Endodermal cell (in vitro differentiated cells): ENCODE results near the gene GRM4. TPM values are rescaled to one million over a fixed set of nuclear protein-coding genes. Genes with fewer than 3 reads are reported as not detected.

Experiments used
- DNase-seq: peaks from one replicate; pipeline ENCODE4 v3.0.0-alpha.2; 2017
- H3K27ac ChIP-seq: 2 replicates; pipeline ENCODE4 v1.5.1; 2013; ENCODE audit warnings: mild to moderate bottlenecking, low read depth, low read length, moderate library complexity
- H3K27me3 ChIP-seq: 2 replicates; pipeline ENCODE4 v1.6.1; 2013; ENCODE audit warnings: mild to moderate bottlenecking, low read length, moderate library complexity; ENCODE audit not compliant: insufficient read depth, control insufficient read depth, poor library complexity, severe bottlenecking
- H3K36me3 ChIP-seq: 2 replicates; pipeline ENCODE4 v1.7.0; 2013; ENCODE audit warnings: mild to moderate bottlenecking, low read length, moderate library complexity; ENCODE audit not compliant: control insufficient read depth, insufficient read depth
- H3K4me1 ChIP-seq: one replicate; pipeline ENCODE4 v1.7.0; 2013; ENCODE audit warnings: low read length; ENCODE audit not compliant: control insufficient read depth, insufficient read depth
- H3K4me3 ChIP-seq: 2 replicates; pipeline ENCODE4 v1.5.1; 2013; ENCODE audit warnings: mild to moderate bottlenecking, low read length, moderate library complexity
- H3K9ac ChIP-seq: 2 replicates; pipeline ENCODE4 v1.6.1; 2013; ENCODE audit warnings: mild to moderate bottlenecking, low read length, moderate library complexity; ENCODE audit not compliant: poor library complexity, severe bottlenecking; ENCODE audit errors: extremely low read depth
- H3K9me3 ChIP-seq: 2 replicates; pipeline ENCODE4 v1.6.1; 2013; ENCODE audit warnings: mild to moderate bottlenecking, low read length, moderate library complexity; ENCODE audit not compliant: control insufficient read depth
- H3K27ac Mint-ChIP-seq: 2 replicates; pipeline ENCODE4 v1.8.0; 2020; ENCODE audit warnings: mixed read lengths
- H3K27me3 Mint-ChIP-seq: 2 replicates; pipeline ENCODE4 v1.8.0; 2021; ENCODE audit warnings: mild to moderate bottlenecking, mixed read lengths; ENCODE audit not compliant: insufficient read depth
- H3K36me3 Mint-ChIP-seq: 2 replicates; pipeline ENCODE4 v1.8.0; 2020; ENCODE audit warnings: low read depth, mixed read lengths
- H3K4me1 Mint-ChIP-seq: 2 replicates; pipeline ENCODE4 v1.8.0; 2020; ENCODE audit warnings: mixed read lengths
- H3K4me3 Mint-ChIP-seq: 2 replicates; pipeline ENCODE4 v1.8.0; 2020; ENCODE audit warnings: mild to moderate bottlenecking, moderate library complexity, mixed read lengths
- H3K9me3 Mint-ChIP-seq: 2 replicates; pipeline ENCODE4 v1.8.0; 2020; ENCODE audit warnings: mild to moderate bottlenecking, mixed read lengths
- WGBS, 2 experiments: methylation state at CpG; one replicate each; pipeline versions ENCODE4 v1.1.5 to v1.1.7; 2013; ENCODE audit warnings: missing lambda C conversion rate in 2 of 2, mixed read lengths in 1 of 2; ENCODE audit not compliant: insufficient coverage in 1 of 2, insufficient read length in 1 of 2; 5-methylcytosine and 5-hydroxymethylcytosine counted together
- total RNA-seq, 2 donors: library from RNA; stranded (reverse); fragmentation: NEBNext Ultra II Directional in 1 of 2; extraction: Animal tissue kit (Norgen Biotek cat#: 25700) in 1 of 2; gene quantifications; 2 replicates in 1 of 2; 3 replicates in 1 of 2; pipeline ENCODE4 v1.2.1, GENCODE V29; 2021
- TF ChIP-seq, protein P1 (sequence below): fragments of 200-600 bp; sonication (generic); conservative IDR thresholded peaks from 2 replicates; pipeline ENCODE4 v1.5.0; 2021; ENCODE audit warnings: antibody characterized with exemption, mild to moderate bottlenecking

GRM4 gene
- total RNA-seq, 2 donors from 2014 or later = 3.1 to 9.1 TPM

DNA sequence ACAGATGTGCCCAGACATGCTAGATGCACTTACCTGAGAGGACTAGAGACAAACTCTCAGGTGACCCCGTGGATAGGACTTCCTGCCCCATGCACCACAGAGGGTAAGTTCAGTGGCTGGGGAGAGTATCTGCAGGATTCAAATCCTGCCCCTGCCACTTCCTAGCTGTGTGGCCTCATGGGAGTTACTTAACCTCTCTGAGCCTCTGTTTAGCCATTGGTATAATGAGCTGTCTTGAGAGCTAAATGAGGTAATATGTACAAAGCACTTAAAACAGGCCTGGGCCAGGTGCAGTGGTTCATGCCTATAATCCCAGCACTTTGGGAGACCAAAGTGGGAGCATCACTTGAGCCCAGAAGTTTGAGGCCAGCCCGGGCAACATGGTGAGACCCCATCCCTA lies 59.3 kb downstream of the GRM4 start:
- WGBS, 2 experiments = 95 to 100% methylated on average over 2 of the region's 2 CpGs
- H3K9ac ChIP-seq = no peak overlapping the region
- H3K27me3 ChIP-seq = no peaks in the 10 kb centered on the region
- no peaks in the 10 kb centered on the region for H3K9me3 Mint-ChIP-seq
- H3K4me1 Mint-ChIP-seq = no peaks in the 10 kb centered on the region
- no peaks in the 10 kb centered on the region for H3K36me3 ChIP-seq
- no peaks in the 10 kb centered on the region for H3K9me3 ChIP-seq
- no peaks in the 10 kb centered on the region for H3K27me3 Mint-ChIP-seq
- H3K27ac ChIP-seq = no peak overlapping the region
- TF ChIP-seq, protein P1, sequence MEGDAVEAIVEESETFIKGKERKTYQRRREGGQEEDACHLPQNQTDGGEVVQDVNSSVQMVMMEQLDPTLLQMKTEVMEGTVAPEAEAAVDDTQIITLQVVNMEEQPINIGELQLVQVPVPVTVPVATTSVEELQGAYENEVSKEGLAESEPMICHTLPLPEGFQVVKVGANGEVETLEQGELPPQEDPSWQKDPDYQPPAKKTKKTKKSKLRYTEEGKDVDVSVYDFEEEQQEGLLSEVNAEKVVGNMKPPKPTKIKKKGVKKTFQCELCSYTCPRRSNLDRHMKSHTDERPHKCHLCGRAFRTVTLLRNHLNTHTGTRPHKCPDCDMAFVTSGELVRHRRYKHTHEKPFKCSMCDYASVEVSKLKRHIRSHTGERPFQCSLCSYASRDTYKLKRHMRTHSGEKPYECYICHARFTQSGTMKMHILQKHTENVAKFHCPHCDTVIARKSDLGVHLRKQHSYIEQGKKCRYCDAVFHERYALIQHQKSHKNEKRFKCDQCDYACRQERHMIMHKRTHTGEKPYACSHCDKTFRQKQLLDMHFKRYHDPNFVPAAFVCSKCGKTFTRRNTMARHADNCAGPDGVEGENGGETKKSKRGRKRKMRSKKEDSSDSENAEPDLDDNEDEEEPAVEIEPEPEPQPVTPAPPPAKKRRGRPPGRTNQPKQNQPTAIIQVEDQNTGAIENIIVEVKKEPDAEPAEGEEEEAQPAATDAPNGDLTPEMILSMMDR = no peak
- no peak for DNase-seq
- no peak overlapping the region for H3K27ac Mint-ChIP-seq
- no peaks in the 10 kb centered on the region for H3K4me1 ChIP-seq
- H3K4me3 ChIP-seq = no peak overlapping the region
- no peaks in the 10 kb centered on the region for H3K36me3 Mint-ChIP-seq
- no peak overlapping the region for H3K4me3 Mint-ChIP-seq

DNA sequence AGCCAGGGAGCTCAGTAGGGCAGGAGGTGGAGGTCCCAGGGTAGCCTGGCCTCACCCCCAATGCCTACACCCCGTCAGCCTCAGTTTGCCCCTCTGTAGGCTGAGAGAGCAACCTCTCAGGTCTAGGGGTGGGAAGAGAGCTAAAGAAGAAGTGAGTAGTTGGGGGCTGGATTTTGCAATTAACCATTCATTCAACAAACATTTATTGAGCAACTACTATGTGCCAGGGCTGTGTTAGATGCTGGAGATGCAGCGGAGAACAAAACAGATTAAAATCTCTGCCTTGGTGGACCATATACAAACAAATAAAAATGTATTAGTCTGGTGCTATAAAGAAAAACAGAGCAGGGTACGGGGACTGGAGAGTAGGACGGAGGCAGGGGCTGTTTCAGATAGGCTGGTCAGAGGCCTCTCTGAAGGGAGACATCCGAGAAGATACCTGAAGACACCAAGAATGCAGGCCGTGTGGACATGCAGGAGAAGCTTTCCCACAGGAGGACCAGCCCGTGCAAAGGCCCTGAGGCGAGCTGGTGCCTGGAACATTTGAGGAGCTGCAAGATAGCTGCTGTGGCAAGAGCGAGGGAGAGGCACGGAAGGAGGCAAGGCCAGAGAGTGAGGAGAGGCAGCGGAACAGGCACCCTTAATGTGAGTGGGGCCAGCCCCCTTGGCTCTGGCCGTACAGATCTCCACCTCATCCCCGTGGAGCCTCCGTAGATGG lies 60.3 kb downstream of the GRM4 start:
- H3K27me3 ChIP-seq = no peaks in the 10 kb centered on the region
- H3K9me3 ChIP-seq = no peaks in the 10 kb centered on the region
- H3K9ac ChIP-seq = no peak overlapping the region
- H3K27me3 Mint-ChIP-seq = no peaks in the 10 kb centered on the region
- no peaks in the 10 kb centered on the region for H3K36me3 ChIP-seq
- H3K27ac Mint-ChIP-seq = no peak overlapping the region
- DNase-seq = no peak
- H3K36me3 Mint-ChIP-seq = no peaks in the 10 kb centered on the region
- no peak overlapping the region for H3K4me3 ChIP-seq
- TF ChIP-seq, protein P1 = no peak
- WGBS, 2 experiments = 88 to 93% methylated on average over 7 to 14 of the region's 14 CpGs
- no peak overlapping the region for H3K4me3 Mint-ChIP-seq
- H3K4me1 ChIP-seq = no peaks in the 10 kb centered on the region
- no peaks in the 10 kb centered on the region for H3K4me1 Mint-ChIP-seq
- no peaks in the 10 kb centered on the region for H3K9me3 Mint-ChIP-seq
- no peak overlapping the region for H3K27ac ChIP-seq

DNA sequence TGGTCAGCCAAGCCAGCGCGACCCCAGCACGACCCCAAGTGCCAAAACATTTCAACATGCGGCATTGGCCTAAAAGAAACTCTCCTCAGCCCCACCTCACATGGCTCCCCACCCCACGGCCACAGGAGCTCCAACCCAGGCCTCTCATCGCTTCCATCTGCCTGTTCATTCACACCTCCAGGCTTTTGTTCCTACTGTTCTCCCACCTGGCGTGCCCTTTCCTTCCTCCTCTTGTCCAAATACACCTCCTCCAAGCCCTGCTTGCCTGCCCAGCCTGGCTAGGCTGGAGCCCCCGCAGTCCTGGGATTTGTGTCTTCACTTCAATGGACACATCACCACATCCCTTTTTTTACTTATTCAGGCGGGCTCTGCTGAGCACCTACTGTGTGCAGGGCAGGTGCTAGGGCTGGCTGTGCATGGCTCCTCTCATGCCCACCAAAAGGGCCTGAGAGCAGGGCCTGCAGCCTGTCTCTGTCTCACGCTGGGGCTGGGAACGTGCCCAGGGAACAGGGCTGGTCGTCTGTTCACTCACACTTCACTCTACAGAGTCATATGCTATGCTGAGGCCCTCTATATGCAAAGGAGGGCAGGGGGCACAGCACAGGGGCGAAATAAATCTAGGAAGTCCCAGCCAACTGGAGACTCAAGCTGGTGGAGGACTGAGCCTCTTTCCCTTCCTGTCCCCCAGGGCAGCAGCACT lies 61.1 kb downstream of the GRM4 start:
- H3K27ac ChIP-seq = no peak overlapping the region
- TF ChIP-seq, protein P1 = no peak
- no peaks in the 10 kb centered on the region for H3K4me1 ChIP-seq
- Mint-ChIP-seq H3K9me3 (no peaks in the 10 kb centered on the region), H3K4me1 (no peaks in the 10 kb centered on the region), H3K27me3 (no peaks in the 10 kb centered on the region), H3K36me3 (no peaks in the 10 kb centered on the region), H3K4me3 (no peak overlapping the region), H3K27ac (no peak overlapping the region)
- H3K9me3 ChIP-seq = no peaks in the 10 kb centered on the region
- 79 to 83% methylated on average over 9 to 13 of the region's 13 CpGs for WGBS, 2 experiments
- no peak overlapping the region for H3K9ac ChIP-seq
- H3K4me3 ChIP-seq = no peak overlapping the region
- no peak for DNase-seq
- H3K27me3 ChIP-seq = no peaks in the 10 kb centered on the region
- H3K36me3 ChIP-seq = no peaks in the 10 kb centered on the region
